GM19395 (cell line): ENCODE results near the gene SOX4.

ENCODE experiments used
- ATAC-seq: cut with Tn5 transposase; IDR thresholded peaks from one replicate; pipeline ENCODE4 v1.9.1; 2021; ENCODE audit warnings: mild to moderate bottlenecking, moderate library complexity; ENCODE audit not compliant: unreplicated experiment

Gene SOX4

DNA sequence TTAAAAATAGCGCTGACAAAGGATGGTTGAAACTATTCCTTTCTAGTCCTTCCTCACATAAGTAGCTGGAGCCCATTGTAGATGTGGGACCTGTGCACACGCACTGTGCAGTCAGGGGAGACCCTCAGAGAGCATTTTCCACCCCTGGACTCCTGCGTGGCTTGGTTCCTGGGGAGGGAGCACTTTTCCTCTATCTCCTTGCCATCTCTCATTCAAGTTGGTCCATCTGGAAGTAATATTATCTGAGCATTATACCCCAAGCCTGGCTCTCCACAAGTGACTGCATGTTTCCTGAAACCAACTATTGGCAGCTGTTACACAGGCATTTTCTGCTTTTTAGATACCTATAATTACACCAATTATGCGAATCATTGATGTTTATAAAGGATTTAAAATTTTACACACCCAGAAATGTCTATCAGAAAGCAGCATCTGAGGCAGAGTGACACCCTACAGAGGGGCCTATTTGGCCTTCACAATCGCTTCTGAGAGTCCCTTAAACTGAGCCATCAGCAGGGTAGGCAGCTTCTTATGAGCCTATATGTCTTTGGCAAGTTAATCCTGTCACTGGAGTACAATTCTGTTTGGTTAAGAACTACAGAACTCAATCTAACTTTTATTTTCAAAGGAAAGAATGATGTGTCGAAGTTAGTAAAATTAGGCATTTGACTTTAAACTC is 18.7 kb downstream of the SOX4 start:
- no peak for ATAC-seq

DNA sequence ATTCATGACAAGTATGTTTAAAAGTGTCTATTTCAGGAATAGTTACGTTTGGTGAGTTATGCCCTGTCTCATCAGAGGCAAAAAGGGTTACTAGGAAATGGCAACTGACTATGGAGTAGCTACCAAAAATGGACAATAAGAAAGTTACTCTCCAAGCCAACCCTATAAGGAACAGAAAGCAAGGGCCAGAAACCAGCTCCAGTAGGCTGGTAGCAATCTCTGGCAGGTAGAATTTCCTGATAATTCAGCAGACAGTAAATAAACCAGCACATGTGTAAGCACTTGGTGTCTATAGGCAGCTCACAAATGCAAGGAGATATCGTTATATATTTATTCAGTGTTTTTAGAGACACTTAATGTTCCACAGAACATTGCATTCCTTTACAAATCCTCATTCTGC is 20.3 kb downstream of the SOX4 start:
- ATAC-seq = no peak

DNA sequence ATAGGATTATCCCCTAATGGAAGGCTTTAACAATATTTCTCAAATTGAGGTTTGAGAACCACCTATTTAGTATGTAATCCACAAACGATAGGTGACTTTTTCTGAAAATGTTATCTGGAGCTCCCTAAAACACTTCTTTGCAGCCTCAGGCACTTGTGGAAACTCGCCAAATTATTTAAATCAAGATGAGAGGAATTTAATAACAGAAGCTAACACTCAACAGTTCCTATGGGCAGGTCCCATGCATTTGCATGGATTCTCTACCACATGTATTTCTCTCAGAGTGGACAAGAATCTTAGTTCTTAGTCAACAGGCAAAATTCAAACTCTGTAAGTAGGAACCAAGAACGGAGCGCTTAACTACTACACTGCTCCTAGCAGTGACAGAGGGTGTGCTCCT is 20.7 kb downstream of the SOX4 start:
- ATAC-seq = no peak

DNA sequence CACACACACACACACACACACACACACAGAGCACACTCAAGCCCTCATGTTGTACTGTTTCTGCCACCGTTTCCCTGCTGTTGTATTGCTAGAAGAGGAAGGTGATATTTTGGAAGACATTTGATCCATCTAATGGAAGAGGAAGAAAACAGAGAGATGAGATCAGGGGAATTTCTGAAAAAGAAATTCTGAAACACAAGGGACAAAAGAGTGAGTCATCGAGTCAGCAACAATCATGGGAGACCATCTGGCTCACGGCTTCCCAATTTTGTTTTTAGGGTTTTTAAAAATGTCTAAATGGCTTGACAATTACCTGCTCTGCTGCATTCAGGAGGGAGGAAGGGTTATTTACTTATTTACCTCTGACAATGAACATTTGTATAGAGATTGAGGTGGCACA is 22.0 kb downstream of the SOX4 start:
- no peak for ATAC-seq

DNA sequence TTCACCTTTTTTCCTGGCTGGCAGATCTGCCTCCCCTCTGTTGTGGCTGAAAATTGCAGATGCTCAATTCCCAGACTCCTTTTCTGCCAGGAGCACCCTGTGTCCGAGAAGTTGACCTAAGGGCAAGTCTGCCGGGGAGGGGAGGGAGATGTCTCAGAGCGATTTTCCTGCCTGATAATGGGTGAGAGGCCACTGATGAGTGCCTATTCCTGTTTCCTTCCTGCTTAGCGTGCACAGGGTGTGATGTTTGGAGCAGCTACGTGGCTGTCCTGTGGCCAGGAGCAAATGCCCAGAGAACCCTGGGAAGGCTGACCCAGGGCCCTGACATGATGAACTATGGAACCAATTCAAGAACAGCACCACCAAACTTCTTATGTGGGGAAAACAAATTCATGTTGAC is 22.5 kb downstream of the SOX4 start:
- no peak for ATAC-seq

DNA sequence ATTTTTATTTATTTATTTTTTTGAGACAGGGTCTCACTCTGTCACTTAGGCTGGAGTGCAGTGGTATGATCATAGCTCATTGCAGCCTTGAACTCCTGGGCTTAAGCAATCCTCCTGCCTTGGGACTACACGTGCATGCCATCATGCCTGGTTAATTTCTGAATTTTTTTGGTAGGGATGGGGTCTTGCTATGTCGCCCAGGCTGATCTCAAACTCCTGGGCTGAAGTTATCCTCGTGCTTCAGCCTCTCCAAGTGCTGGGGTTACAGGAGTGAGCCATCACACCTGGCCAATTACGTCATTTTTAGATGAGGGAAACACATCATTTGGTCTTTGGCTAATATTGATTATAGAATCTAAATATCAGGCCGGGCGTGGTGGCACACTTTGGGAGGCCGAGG is 32.1 kb downstream of the SOX4 start:
- no peak for ATAC-seq

DNA sequence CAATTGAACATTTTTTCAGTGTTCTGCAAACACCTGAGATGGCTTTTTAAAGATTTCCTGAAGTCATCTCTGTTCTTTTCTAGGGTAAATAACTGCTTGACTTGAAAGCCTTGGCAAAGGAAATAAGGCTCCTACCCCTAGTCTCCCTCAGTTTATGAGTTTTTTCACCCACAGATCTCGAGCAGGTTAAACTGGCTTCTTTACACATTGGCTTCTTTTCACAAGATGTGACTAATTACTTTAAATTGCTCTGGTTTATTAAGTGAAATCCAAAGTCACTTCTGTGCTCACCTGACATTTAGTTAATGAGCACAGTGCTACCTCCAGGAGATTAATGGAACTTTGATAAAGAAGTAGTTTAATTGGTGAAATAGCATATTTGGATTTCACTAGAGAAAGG is 33.2 kb downstream of the SOX4 start:
- ATAC-seq = no peak

DNA sequence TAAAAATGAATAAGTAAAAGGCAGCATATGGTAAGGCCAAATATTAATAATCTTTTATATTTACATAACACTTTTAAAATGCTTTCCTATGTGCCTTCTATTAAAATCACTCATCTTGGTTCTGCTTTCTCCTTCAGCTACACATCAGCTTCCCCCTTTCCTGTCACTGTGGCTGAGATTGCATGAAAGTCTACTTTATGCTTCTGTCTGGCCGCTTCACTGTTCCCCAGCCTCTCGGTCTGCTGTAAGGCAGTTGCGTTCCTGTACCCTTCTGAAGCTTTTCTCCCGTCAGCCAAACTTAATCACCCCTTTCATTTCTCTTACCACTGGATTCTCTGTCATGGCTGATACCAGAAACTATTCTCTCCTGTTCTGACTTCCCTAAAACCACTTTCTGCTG is 34.6 kb downstream of the SOX4 start:
- ATAC-seq = no peak

DNA sequence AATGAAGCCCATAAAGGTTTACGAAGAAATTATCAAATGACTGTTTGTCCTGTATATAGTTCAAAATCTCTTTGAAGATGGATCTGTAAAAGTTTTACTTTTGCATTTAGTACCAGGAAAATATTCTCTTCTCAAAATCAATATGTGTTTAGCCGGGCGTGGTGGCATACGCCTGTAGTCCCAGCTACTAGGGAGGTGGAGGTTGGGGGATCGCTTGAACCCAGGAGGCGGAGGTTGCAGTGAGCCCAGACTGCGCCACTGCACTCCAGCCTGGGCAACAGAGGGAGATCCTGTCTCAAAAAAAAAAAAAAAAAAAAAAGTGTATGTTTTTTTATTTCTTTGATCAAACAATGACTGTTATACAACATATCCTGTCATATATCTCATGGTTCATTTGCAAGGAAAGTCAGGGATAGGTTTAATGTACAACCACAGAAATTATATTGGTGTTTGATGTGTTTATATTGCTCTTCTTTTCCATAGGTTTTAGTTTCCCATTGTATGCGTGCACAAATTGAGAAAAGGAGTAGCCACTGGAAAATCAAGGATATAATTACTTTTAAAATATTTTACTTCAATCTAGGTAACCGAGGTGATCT is 40.1 kb downstream of the SOX4 start:
- no peak for ATAC-seq

DNA sequence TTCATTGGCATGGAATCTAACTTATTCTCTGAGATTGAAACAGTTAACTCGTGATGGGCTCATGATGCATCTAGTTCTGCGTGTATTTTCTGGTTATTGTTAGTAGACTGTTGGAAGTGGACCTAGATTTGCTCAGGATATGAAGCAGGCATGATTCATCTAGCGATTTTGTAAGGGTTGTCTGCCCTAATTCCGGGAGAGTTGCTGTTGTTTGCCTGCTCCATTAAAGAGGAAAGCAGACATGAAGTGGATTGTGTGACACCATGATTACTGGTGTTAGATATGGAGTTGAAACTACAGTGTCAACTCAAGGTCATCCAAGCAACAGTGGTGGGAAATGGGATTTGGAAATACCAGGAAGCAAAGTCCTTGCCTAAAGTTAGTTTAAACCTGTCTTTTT is 41.0 kb downstream of the SOX4 start:
- ATAC-seq = no peak

DNA sequence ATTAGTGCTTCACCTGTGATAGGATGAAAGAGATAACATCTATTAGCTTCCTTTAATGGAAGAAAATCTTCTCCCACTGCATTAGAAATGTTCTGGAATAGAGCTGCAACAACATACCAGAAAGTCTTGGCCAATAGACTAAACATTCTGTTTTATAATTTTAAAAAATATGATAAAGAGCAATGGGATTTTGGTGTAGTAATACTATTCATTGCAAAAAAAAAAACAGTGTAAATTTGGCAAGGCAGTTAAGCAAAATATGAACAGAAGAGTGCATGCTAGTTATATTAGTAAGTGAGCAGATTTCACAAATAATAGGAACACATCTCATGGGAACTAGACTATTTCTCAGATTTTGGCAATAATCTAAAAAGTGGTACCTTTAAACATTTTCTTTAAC is 43.3 kb downstream of the SOX4 start:
- no peak for ATAC-seq

DNA sequence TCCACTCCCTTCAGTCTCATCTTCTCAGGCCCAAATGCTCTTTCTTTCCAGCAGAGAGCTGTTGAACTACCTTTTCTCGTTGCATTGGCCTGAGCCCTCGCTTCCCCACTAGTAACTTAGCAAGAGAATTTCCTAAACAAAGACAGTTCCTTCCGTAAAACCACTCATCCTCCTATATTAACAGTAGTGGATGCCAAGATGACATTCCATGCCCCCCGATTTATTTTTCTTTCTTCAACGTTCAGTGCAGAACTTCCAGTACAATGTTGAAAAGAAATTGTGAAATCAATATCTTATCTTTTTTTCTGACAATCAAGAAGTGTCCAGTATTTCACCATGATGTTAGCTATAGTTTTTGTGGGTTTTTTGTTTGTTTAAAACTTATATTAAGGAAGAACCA is 45.8 kb downstream of the SOX4 start:
- ATAC-seq = no peak
